ENCODE data around the gene FHL2.

FHL2 gene, protein sequence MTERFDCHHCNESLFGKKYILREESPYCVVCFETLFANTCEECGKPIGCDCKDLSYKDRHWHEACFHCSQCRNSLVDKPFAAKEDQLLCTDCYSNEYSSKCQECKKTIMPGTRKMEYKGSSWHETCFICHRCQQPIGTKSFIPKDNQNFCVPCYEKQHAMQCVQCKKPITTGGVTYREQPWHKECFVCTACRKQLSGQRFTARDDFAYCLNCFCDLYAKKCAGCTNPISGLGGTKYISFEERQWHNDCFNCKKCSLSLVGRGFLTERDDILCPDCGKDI

DNA sequence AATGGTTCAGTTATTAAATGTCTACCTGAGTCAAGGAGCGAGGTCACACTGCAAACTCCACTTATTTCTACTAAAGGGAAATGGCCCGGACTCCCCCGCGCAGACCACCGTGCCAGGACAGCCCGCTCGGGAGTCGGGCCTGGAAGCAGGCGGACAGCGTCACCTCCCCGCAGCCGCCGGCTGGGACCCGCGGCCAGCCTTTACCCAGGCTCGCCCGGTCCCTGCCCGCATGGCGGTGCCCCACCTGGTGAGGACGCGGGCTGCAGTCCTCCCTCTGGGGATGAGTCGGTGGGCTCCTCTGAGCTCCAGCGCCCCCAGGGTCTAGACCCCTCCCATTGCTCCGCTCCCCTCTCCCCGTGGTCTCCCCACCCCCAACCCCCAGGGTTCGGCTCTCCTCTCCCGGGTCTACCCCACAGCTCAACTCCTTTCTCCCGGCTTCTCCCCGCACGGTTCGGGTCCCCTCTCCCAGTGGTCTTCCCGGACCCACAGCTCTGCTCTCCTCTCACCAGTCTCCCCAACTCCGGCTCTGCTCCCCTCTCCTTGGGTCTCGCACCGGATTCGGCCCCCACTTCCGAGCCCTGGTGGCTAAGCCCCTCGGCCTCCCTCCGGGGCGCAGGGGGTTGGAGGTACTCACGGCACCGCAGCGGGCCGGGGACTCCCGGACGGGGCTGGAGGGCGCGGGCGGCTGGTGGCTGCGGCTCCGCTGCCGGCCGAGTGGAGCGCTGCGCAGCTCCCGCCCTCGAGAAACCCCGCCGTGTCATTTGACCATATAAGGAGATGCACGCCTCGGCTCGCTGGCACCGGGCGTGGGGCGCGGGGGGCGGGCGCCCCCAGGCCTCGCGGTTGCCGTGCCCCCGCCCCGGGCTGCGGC lies at the start of gene FHL2:
Gene FHL2 (minus strand): TSS at position 716 of the 871 bp plus-strand sequence. CDS start 12,535 bp downstream, outside the sequence.
- DNase-seq (ENCODE audit: low spot score): peak; percentile 91
- in situ Hi-C loops (cut with MboI; ENCODE audit: low sequenced_read_pairs, unreplicated experiment): loop anchor here (25.0 kb wide), 1 partner anchor 314 kb away; no protein-coding TSS in a partner anchor
- peak; percentile 35 for TF ChIP-seq CTCF (IDR thresholded peaks at IDR 0.05; ENCODE audit: borderline replicate concordance, control extremely low read depth, extremely low read depth, insufficient read depth, missing control alignments)

- no peak for DNase-seq (ENCODE audit: low spot score)
- no peak for TF ChIP-seq CTCF (IDR thresholded peaks at IDR 0.05; ENCODE audit: borderline replicate concordance, control extremely low read depth, extremely low read depth, insufficient read depth, missing control alignments)
- in situ Hi-C loops (cut with MboI; ENCODE audit: low sequenced_read_pairs, unreplicated experiment): no loop called here
Measured at GRCh38 chr2:105447476-105447875, 48.6 kb upstream of the FHL2 start.

GRCh38 chr2:105446501-105446900 lies 47.6 kb upstream of the FHL2 start:
- DNase-seq (ENCODE audit: low spot score): no peak
- in situ Hi-C loops (cut with MboI; ENCODE audit: low sequenced_read_pairs, unreplicated experiment): no loop called here
- TF ChIP-seq CTCF (IDR thresholded peaks at IDR 0.05; ENCODE audit: borderline replicate concordance, control extremely low read depth, extremely low read depth, insufficient read depth, missing control alignments): no peak

- no peak for DNase-seq (ENCODE audit: low spot score)
- in situ Hi-C loops (cut with MboI; ENCODE audit: low sequenced_read_pairs, unreplicated experiment): no loop called here
- no peak for TF ChIP-seq CTCF (IDR thresholded peaks at IDR 0.05; ENCODE audit: borderline replicate concordance, control extremely low read depth, extremely low read depth, insufficient read depth, missing control alignments)
Measured at GRCh38 chr2:105445976-105446375, 47.1 kb upstream of the FHL2 start.

DNA sequence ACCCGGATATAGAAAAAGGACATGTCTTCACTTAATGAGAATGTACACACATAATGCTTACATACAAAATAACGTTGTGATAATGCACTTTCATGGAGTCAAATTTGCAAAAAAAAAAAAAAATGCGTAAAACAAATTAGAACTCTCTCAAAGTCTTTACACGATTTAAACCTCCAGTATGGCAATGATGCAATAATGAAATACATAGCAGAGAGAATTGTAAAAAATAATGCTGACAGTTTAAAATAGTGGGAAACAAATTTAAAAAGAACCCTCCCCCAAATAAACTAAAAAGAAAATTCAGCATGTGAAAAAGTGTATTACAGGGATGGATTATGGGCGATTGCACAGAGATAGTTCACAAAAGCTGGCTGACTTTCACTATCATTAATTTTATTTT lies 46.6 kb upstream of the FHL2 start:
- no peak for DNase-seq (ENCODE audit: low spot score)
- no peak for TF ChIP-seq CTCF (IDR thresholded peaks at IDR 0.05; ENCODE audit: borderline replicate concordance, control extremely low read depth, extremely low read depth, insufficient read depth, missing control alignments)
- in situ Hi-C loops (cut with MboI; ENCODE audit: low sequenced_read_pairs, unreplicated experiment): no loop called here

DNA sequence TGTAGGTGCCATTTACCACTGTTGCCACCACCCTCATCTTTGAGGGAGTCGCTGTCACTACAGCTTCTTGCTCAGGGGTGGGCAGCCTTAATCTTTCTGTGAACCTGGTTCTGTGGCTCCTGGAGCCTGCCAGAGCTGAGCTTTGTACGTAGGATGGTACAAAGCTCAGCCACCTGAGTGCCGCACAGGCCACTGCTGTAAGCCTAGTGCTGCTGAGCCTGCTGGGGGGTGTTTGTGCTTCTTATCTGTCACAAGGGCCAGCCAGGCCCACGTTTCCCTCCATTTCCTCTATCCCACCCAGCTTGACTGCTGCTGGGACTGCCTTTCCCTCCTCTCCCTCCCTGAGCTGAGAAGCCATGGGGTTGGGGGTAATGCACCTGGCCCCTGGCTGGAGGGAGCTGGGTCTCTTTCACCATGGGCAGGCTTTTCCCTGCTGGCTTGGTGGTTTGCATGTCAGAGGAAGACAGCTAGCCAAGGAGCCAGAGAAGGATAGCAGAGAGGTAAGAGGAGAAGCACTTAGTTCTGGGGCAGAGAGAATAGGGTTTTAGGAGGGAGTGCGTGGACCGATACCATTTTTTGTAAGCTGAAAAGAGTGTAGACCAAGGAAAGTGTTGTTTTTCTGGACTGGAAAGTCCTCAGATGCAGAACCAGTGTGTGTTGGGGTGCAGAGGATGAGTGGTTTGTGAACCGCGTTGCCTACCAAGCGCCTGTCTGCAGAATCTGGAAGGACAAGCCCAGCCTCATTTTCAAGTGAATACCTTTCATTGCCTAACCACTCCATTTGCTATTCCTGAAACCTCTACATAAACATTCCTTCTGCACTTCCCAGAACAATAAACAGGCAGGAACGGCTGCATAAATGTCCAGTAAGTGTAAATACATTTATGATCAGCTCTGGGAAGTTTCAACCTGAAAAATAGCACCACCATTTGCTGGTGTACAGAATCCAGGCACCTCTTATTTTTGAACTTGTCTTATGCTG lies 45.1 kb upstream of the FHL2 start:
- no peak for TF ChIP-seq CTCF (IDR thresholded peaks at IDR 0.05; ENCODE audit: borderline replicate concordance, control extremely low read depth, extremely low read depth, insufficient read depth, missing control alignments)
- in situ Hi-C loops (cut with MboI; ENCODE audit: low sequenced_read_pairs, unreplicated experiment): no loop called here
- DNase-seq (ENCODE audit: low spot score): no peak
